ENCODE data around the gene RGS7.
"Not testable (repeated sequence)": the region's sequence is repeated elsewhere in the genome, so short reads cannot be mapped to it uniquely, and the experiment has no call there.

Gene RGS7

GRCh38 chr1:240993004-240993403 lies 364.0 kb downstream of the RGS7 start:
- DNase-seq: no peak

DNA sequence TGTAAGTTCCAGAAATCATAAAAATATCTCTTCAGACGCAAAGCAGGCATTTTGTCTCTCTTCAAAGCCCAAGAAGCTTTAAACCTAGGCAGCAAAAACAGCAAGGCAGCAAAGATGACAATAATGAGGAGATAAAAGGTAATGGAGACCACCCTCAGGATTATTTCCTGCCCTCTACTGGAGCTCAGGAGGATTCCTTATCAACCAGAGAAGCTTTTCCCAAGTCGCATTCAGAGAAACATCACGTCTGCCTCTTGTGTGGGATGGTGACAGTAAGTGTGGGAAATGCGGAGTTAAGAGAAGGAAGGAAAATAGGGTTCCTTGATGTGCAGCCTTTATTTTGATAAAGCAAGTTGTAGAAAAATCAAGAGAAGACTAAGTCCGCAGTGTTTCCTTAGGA lies 365.8 kb downstream of the RGS7 start:
- peak in 2 of 58 donors; percentile 4 to 26 for DNase-seq

GRCh38 chr1:240987928-240988327 lies 369.1 kb downstream of the RGS7 start:
- no peak for DNase-seq

DNA sequence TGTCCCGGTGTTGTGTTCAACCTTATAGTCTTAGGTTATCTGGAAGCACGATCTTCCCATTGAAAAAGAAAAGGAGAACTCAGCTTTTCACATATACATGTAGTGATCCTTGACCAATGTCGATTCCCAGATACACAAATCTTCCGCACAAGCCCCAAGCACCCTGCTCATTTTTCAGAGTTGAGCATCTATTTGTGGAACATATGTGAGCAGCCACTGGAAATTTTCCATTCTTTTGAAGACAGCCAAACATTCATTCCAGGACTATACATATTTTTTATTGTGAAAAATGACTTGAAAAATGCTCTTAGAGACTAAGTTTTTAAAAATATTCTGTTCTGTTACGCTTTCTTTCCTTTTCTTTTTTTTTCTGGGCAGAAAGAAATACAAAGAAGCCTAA lies 371.9 kb downstream of the RGS7 start:
- peak in 1 of 58 donors; percentile 4 for DNase-seq

DNA sequence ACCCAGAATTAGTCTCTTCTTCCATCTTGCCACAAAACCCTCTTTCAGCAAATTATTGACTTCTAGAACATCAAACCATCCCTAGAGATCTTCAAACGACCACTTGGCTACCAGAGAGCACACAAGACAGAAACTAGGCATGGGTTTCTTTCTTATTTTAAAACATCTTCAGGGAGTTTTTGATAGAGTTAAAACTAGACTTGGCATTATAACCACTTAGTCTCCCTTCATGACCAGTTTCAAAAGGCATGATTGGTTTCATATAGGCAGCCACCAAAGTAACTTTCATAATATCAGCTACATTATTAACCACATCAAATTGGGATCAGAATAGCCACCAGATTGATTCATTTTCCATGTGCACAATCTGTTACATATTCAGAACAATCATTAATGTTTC lies 376.7 kb downstream of the RGS7 start:
- no peak for DNase-seq

DNA sequence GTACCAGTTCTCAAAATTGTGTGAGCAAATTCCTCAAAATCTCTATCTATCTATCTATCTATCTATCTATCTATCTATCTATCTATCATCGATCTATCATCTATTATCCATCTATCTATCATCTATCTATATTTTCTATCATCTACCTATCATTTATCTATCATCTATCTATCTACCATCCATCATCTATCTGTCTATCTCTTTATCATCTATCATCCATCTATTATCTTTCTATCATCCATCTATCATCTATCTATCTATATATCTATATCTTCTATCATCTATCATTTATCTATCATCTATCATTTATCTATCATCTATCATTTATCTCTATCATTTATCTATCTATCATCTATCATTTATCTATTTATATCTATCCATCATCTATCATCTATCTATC lies 380.3 kb downstream of the RGS7 start:
- DNase-seq: no peak

DNA sequence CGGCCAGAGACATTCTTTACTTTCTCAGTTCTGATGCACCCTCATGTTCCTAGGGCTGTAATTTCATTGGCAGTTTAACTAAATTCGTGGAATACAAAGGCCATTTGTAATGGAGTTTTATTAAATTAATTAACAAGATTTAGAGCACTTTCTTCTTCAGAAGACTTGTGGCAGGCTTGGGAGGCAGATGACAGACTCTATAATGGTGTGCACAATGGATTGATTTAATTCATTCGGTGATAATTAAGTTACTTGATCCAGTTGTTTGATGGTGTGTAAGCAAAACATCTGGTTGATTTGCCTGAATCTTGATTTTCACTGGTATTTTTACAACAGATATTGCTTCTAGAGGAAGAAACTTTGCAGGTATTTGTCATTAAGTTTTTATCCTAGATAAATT lies 383.1 kb downstream of the RGS7 start:
- no peak for DNase-seq

DNA sequence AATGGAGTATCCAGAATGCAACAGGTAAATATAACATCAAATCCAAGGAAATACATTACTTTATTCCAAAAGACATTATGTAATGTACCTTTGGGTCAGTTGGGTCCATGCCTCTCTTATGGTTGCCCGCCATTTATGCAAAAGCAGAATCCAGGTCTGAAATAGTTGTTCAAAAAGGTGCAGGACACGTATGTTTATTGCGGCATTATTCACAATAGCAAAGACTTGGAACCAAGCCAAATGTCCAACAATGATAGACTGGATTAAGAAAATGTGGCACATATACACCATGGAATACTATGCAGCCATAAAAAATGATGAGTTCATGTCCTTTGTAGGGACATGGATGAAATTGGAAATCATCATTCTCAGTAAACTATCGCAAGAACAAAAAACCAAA lies 384.9 kb downstream of the RGS7 start:
- DNase-seq: not testable (repeated sequence)

DNA sequence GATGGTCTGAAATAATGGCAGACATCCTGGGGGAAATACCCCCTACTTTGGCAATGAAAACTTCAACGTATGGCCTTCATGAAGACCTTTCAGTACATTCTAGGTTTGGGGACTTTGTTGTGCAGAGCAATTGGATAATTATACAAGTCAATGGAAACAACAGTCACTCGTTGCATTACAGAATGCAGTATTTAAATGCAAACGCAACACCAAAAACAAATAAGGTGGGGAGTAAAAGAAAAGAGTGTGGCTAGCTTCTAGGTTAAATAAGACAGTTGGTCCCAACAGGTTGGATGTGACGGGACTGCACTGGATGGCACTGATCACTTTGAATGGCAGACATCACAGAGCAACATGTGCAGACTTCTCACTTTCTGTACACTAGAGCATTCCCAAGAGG lies 386.8 kb downstream of the RGS7 start:
- no peak for DNase-seq

GRCh38 chr1:240968864-240969263 lies 388.1 kb downstream of the RGS7 start:
- no peak for DNase-seq

- DNase-seq: no peak
Observed at GRCh38 chr1:240967070-240967724, 389.8 kb downstream of the RGS7 start.

DNA sequence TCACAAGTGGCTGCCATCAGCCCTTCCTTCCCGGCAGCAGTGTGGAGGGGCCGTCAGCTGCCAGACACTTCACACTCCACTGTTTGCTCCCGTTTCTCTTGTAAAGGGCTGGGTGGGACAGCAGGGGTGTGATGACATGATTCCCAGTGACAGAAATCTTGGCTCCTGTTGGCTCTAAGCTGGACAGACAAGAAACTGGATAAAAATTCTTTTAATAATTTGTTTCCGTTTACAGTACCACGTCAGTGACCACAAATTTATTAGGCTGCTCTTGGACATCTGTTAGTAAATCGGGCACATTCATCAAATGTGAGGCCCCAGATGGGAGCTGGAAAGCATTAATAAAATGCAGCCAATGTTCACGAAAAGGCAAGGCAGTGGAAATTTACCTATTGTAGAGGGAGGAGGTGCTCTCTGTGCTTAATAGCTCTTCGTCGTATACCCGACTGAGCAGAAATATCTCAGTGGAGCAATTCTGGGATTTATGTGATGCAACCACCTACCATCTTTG lies 391.4 kb downstream of the RGS7 start:
- DNase-seq: no peak

- DNase-seq: no peak
Observed at GRCh38 chr1:240962086-240962485, 394.9 kb downstream of the RGS7 start.

DNA sequence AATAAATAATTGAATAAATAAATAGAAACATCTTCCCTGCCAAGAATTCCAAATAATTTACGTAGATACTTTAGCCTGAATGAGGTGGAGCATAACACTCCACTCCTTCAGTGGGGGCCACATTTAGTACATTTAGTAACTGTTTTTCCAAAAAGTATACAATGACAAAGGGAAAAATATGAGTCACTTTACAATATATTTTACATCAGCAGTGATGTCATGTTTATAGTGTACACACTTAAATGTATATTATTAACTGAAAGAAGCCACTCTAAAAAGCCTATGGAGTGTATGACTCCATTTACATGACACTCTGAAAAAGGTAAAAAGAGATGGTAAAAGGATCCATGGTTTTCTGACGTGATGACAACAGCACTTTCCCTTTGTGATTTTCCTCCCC lies 400.6 kb downstream of the RGS7 start:
- DNase-seq: no peak

GRCh38 chr1:240956020-240956419 lies 401.0 kb downstream of the RGS7 start:
- no peak for DNase-seq

- no peak for DNase-seq
Observed at GRCh38 chr1:240947438-240948224, 409.4 kb downstream of the RGS7 start.

- DNase-seq: peak in 1 of 58 donors; percentile 1
Observed at GRCh38 chr1:240946926-240947325, 410.1 kb downstream of the RGS7 start.

DNA sequence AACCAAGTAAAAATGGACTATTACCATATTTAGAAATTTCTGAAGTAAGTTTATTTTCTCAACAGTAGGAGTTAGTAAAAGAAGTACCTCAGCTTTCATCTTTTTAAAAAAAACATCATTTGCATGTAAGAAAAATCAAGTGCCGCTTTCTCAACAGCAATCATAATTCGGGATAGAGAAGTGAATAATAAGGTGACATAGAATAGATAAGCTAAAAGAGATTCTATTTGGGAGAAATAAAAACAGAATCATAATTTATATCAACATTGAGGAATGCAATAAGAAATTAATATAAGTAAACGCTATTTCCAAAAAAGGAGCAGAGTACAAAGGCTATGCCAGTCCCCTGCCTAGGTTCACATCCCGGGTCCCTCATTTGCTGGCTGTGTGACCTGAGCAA lies 414.1 kb downstream of the RGS7 start:
- DNase-seq: no peak

GRCh38 chr1:240941701-240942370 lies 415.2 kb downstream of the RGS7 start:
- no peak for DNase-seq

- no peak for DNase-seq
Observed at GRCh38 chr1:240936911-240937668, 419.9 kb downstream of the RGS7 start.

- DNase-seq: no peak
Observed at GRCh38 chr1:240935920-240936319, 421.1 kb downstream of the RGS7 start.

DNA sequence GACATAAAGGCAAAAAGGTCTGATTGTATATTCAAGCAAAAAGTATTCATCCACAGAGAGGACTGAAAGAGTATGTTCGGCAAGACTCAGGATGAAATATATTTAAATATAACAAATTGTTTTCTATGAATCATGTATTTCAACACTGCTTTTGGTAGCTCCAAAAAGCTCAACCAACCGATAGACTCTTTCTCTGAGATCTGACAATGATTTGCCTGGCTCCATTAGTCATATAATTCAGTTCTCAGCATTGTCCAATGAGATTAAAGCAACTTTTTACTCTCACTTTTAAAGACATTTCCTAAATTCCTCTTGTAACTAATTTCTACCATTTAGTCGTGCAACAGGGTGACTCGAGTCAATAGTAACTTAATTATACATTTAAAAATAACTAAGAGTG lies 426.0 kb downstream of the RGS7 start:
- no peak for DNase-seq

Data from anterior cingulate cortex (tissue), 58 donors.